Erythroblast (primary cell): ENCODE measurements around the gene ZSCAN1.
A peak's percentile ranks its signal among the peaks of the same experiment; 100 is the strongest.

Experiments used
- DNase-seq, 2 experiments: peaks; one replicate each; lab custom pipeline; 2025; lab: John Stamatoyannopoulos, UW
- GATA1 ChIP-seq: IDR thresholded peaks from 2 replicates; pipeline ENCODE4 v1.6.1; 2011; ENCODE audit warnings: low read depth, mild to moderate bottlenecking, control low read depth, low read length, moderate library complexity
- POLR2A ChIP-seq: IDR thresholded peaks from 2 replicates; pipeline ENCODE4 v1.6.1; 2011; ENCODE audit warnings: mild to moderate bottlenecking, low read length

ZSCAN1 gene

DNA sequence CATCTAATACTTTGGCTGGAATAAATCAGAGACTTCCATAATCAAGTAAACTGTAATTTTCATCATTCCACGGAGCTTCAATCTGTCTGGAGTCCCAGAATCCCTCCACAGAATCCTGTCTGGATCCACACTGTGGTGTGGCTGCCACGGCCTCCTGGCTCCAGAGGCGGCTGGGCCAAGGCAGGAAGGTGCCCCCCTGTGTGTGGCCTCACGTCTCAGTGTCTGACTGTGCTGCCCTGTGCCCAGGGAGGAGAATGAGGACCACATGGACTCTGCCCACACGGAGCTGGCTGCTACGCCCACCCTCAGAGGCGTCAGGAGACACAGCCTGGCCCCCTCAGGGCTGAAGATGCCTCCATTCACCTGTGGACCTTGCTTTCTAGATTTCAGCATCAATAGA is 13.0 kb downstream of the ZSCAN1 start:
- no peak for DNase-seq
- no peak for TF ChIP-seq POLR2A
- no peak for TF ChIP-seq GATA1

DNA sequence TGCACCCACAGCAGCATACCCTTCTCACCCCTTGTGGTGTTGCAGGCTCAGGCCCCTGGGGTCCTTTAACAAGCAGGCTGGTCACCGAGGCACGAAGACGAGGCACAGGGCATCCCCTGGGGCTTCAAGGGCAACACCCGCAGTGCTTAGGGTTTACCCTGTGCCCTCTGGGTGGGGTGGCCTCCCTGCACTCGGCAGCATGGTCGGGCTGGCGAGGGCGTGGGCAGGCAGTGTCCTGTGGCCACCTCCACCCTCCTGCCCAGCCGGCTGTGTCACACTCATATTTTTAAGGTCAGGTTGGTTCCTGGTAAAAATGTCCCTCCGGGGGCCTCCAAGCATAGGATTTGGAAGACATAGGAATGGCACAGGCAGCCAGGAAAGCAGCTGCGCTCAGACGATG is 13.8 kb downstream of the ZSCAN1 start:
- TF ChIP-seq GATA1 (no peak), POLR2A (no peak)

DNA sequence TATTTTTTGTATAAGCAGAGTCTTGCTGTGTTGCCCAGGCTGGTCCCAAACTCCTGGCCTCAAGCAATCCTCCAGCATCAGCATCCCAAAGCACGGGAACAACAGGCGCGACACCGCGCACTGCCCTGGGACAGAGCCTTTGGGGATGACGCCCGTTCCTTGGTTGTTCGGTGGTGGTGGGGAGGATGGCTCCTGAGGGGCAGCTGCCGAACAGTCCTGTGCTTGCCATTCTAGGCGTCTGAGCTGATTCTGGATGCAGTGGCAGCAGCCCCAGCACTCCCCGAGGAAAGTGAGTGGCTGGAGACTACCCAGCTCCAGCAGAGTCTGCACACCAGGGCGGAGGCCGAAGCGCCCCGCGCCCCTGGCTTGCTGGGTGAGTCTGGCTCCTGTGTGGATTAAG is 18.4 kb downstream of the ZSCAN1 start:
- TF ChIP-seq POLR2A (no peak), GATA1 (no peak)
- DNase-seq: no peak

More for the DNA sequence above, 13.8 kb downstream of the ZSCAN1 start:
- no peak for DNase-seq

DNA sequence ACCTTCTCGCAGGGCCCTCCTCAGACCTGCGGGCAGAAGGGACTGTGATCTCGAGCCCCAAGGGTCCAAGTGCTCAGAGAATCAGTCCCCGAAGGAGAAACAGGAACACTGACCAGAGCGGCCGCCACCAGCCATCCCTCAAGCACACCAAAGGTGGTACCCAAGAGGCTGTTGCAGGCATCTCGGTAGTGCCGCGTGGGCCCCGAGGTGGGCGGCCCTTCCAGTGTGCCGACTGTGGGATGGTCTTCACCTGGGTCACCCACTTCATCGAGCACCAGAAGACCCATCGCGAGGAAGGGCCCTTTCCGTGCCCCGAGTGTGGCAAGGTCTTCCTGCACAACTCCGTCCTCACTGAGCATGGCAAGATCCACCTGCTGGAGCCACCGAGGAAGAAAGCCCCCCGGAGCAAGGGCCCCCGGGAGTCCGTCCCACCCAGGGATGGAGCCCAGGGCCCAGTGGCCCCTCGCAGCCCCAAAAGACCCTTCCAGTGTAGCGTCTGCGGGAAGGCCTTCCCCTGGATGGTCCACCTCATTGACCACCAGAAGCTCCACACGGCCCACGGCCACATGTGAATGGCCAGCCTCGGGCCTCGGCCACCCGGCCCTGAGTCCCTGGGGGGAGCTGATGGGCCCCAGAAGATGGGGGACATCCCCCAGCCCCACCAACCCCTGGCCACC is 19.8 kb downstream of the ZSCAN1 start:
- no peak for DNase-seq

DNA sequence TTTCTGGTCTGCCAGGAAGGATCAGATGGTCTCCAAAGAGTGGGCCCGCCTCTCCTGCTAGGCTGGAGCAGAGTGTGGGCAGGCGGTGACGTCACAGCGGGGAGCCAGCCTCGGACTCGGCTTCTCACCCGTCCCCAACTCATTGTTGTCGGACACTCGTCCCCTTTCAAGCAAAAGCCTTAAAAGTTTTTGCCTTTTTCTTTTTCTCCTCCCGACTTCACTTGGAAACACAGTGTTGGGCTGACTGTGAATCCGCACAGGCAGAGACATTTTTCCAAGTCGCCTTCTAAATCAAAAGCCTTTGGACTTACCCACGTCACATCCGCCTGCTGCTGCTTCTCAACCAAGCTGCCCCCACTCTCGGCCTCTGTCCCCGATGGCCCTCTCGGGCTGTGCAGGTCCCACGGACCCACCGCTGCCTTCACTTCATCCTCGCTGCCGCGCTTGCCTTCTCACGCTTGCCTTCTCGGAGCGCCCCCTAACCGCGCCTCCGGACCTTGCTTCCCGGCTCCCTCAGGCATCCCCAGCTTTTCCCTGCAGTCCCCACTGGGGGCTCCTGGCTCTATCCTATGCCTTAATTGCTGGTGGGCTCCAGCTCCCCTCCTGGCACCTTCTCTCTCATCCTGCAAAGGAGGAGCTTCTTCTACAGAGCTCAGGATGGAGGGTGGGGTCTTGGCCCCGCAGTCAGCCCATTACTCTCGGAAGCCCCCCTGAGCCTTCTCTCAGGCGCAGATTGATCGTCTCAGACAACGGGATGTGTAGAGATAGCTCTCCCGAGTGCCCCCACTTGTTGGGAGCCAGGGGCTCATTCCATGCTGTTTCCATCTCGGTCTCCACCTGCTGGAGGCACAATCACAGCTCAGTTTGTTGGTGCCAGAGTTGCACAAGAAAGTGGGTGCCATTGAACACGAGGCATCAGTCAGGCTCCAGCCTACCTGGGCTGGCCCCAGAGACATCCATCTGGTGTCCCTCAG is 21.4 kb downstream of the ZSCAN1 start:
- TF ChIP-seq POLR2A (no peak), GATA1 (no peak)
- no peak for DNase-seq

More for the DNA sequence above, 19.8 kb downstream of the ZSCAN1 start:
- no peak for TF ChIP-seq GATA1

DNA sequence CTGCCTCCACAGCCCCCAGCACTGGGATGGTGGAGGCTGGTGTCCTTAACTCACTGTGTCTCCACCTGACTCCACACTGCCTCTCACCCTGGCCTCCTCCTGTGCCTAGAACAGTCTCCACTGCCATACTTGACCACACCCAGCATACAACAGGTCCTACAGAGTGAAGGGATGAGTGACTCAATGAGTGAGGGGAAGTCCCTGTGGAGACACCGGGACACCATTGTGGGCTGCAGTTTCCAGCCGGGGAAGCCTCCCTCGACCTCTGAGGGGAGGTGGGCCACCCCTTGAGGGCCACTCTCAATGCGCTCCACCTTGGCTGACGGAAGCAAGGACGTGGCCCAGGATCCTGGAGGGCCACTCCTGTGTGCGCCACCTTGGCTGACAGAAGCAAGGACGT is 22.4 kb downstream of the ZSCAN1 start:
- TF ChIP-seq POLR2A: no peak
- no peak for DNase-seq

DNA sequence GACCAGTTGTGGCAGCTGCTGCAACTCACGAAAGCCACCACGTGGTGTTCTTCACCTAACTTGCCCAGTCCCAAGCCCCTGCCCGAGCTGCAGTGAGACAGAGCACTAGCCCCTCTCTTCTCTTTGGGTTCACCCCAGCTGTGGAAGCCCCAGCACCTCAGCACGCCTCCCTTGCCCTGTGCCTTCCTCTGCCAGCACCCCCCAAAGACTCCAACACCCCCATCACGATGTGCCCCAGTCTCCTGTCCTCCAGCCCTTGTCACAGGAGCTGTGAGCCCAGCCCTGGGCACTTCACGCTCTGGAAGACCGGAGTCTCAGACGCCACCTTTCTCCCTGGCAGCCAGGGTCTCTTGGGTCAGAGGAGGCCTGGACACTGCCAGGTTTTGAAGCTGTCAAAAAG is 23.0 kb downstream of the ZSCAN1 start:
- DNase-seq: no peak
- TF ChIP-seq POLR2A (no peak), GATA1 (no peak)

DNA sequence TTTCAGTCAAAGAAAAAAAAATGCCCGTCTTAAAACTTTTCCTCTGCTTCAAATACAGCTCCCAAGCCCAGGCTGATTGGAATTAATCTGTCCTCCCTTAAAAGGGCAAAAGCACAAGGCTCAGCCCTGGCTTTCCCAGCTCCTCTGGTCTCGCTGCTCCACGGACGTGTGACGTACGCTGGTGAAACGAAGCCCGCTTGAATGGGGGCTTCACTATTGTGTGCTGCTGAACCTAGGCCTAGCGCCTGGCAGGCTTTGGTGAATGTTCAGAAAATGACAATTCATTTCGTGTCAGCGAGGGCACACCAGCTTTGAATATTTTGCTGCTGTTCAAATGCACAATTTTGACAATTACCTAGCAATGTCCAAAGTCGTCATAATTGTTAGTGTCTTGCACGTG is 24.6 kb downstream of the ZSCAN1 start:
- TF ChIP-seq GATA1: no peak
- DNase-seq: no peak

DNA sequence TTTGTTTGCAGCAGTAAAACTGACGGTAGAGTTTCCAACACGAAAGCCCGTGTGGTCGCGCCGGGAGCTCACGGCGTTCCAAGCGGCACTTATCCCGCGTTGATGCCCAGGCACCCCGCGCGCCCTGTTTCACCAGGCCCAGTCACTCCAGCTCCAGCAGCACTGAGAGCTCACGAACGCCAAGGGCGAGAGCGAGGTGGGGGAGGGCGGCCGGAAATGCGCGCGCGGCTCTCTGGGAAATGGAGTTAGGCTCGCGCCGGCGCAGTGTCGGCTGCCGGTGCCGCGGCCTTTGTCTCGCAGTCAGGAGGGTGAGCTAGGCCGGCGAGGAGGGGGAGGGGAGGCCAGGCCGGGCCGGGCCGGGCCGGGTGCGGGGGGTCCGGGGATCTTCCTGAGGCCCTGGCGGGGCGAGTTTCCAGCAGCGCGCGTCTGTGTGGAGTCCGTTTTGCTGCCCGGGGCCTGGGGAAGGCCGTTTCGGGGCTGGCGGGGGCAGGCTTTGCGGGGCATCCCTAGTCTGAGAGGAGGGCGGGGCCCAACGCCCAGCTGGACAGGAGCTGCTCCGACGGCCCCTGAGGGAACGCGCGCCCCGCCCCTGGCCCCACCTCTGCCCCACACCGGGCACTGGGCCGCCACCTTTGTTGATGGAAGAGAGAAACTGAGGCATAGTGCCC is 25.3 kb downstream of the ZSCAN1 start, which contains the start of gene ZNF135:
ZNF135 (plus strand) TSS at position 280 of the 668 bp plus-strand sequence. CDS start 721 bp downstream, outside the sequence.
- TF ChIP-seq POLR2A (no peak), GATA1 (no peak)
- DNase-seq: no peak

DNA sequence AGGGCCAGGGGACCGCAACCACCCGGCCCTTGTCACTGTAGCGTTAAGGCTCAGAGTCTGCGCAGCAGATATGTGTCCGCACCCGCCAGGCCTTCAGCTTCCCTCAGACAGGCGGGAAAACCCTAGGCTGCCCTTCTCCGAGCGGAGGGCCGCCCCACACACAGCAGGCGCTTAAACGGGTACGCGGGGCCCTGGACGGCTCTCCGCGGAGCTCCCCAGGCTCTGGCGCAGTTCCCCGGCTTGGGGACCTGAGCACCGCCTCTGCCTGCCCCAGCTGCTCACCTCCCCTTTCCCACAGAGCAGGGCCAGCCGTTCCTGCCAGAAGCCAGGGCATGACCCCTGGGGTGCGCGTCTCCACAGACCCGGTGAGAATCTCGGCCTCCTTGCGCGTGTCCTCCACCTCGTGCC is 25.9 kb downstream of the ZSCAN1 start:
- DNase-seq: no peak
- TF ChIP-seq POLR2A: no peak
- no peak for TF ChIP-seq GATA1

DNA sequence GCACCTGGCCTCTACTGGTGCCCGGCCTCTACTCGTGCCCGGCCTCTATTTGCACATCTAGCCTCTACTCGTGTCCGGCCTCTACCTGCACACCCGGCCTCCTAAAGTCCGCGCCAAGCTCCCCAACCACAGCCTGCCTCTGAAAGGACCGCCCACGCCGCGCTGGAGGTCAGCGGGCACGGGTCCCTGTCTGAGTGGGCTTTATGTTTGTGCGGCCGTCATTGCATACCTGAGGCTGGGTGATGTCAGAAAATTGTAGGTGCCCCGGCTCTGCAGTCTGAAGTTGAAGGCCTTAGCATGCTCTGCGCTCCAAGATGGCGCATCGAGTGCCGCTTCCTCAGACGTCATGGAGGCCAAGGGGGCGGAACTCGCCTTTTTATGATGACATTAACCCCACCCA is 26.4 kb downstream of the ZSCAN1 start:
- TF ChIP-seq GATA1: no peak
- no peak for TF ChIP-seq POLR2A
- no peak for DNase-seq

DNA sequence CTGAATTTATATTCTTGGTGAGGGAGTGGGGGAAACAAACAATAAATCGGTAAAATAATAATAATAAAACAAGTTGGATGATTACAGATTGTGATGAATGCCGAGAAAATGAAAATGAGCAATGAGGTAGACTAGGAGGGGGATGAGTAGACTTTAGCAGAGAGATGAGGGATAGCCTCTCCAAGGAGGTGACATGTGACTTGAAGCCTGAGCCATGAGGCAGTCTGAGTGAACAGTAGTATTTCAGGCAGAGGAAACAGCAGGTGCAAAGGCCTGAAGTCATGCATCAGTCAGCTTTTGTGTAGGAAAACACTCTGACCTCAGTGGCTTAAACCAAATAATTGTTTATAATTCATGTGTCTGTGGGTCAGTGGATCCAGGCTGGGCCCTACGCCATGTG is 29.9 kb downstream of the ZSCAN1 start:
- TF ChIP-seq POLR2A: no peak
- TF ChIP-seq GATA1: no peak
- DNase-seq: no peak

DNA sequence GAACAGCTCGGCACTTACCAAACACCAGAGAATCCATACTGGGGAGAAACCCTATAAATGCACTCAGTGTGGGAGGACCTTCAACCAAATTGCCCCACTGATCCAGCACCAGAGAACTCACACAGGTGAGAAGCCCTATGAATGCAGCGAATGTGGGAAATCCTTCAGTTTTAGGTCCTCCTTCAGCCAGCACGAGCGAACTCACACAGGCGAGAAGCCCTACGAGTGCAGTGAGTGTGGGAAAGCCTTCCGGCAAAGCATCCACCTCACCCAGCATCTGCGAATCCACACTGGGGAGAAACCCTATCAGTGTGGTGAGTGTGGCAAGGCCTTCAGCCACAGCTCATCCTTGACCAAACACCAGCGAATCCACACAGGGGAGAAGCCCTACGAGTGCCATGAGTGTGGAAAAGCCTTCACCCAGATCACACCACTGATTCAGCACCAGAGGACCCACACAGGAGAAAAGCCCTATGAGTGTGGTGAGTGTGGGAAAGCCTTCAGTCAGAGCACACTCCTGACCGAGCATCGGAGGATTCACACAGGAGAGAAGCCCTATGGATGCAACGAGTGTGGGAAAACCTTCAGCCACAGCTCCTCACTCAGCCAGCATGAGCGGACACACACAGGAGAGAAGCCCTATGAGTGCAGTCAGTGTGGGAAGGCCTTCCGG is 33.6 kb downstream of the ZSCAN1 start:
- DNase-seq: no peak
- TF ChIP-seq POLR2A (no peak), GATA1 (no peak)

DNA sequence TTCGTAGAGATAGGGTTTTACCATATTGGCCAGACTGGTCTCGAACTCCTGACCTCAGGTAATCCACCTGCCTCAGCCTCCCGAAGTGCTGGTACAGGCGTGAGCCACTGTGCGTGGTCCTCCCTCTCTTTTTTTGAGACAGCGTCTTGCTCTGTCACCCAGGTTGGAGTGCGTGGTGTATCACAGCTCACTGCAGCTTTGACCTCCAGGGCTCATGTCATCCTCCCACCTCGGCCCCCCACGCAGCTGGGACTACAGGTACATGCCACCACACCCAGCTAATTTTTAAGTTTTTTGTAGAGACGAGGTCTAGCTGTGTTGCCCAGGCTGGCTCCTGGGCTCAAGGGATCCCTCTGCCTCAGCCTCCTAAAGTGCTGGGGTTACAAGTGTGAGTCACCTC is 46.0 kb downstream of the ZSCAN1 start:
- DNase-seq: no peak
- no peak for TF ChIP-seq GATA1
- no peak for TF ChIP-seq POLR2A

DNA sequence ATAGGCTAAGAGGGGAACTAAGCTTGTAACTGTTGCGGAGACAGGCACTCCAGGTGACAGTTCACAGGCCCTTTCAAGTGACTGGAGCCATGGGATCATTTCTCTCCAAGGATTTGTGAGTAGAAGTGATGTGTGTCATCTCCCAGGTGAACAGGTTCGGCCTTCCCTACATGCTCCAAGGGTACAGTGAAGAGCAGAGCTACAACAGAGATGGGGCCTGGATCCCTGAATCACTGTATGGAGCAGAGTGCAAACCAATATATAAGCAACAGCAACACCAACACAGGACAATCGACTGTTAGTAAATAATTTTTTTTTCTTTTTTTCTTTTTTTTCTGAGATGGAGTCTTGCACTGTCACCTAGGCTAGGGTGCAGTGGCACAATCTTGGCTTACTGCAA is 49.2 kb downstream of the ZSCAN1 start:
- no peak for TF ChIP-seq POLR2A
- TF ChIP-seq GATA1: no peak

More for the DNA sequence above, 49.2 kb downstream of the ZSCAN1 start:
- DNase-seq: peak; percentile 15 to 29
